H9 (cell line): ENCODE results near the gene TNRC6C. TPM values are rescaled to one million over a fixed set of nuclear protein-coding genes. Genes with fewer than 3 reads are reported as not detected.

Source experiments
- DNase-seq: peaks from one replicate; pipeline ENCODE4 v3.0.0-alpha.2; 2017
- H2AFZ ChIP-seq: one replicate; pipeline ENCODE4 v1.6.1; 2013; ENCODE audit warnings: mild to moderate bottlenecking, low read length, control low read depth, moderate library complexity
- H2AK5ac ChIP-seq: 2 replicates; pipeline ENCODE4 v1.6.1; 2013; ENCODE audit warnings: low read length, control low read depth, mixed read lengths; ENCODE audit not compliant: insufficient read length
- H2BK120ac ChIP-seq: one replicate; pipeline ENCODE4 v1.6.1; 2013; ENCODE audit warnings: low read depth, mild to moderate bottlenecking, low read length, control low read depth, inconsistent platforms; ENCODE audit not compliant: poor library complexity, severe bottlenecking
- H2BK12ac ChIP-seq: 2 replicates; pipeline ENCODE4 v1.6.1; 2013; ENCODE audit warnings: low read length, control low read depth, mixed read lengths, low read depth; ENCODE audit not compliant: insufficient read length
- H2BK15ac ChIP-seq: 2 replicates; pipeline ENCODE4 v1.6.1; 2013; ENCODE audit warnings: low read depth, low read length, control low read depth
- H2BK20ac ChIP-seq: one replicate; pipeline ENCODE4 v1.6.1; 2013; ENCODE audit warnings: low read depth, mild to moderate bottlenecking, low read length, control low read depth, inconsistent platforms; ENCODE audit not compliant: poor library complexity, severe bottlenecking
- H2BK5ac ChIP-seq: 2 replicates; pipeline ENCODE4 v1.6.1; 2013; ENCODE audit warnings: low read length, control low read depth, mixed read lengths; ENCODE audit not compliant: insufficient read length
- H3K14ac ChIP-seq: 2 replicates; pipeline ENCODE4 v1.6.1; 2013; ENCODE audit warnings: low read length, control low read depth; ENCODE audit not compliant: insufficient read depth
- H3K18ac ChIP-seq: 2 replicates; pipeline ENCODE4 v1.6.1; 2013; ENCODE audit warnings: low read depth, mild to moderate bottlenecking, mixed read lengths, low read length, control low read depth; ENCODE audit not compliant: insufficient read length
- H3K23ac ChIP-seq: 2 replicates; pipeline ENCODE4 v1.6.1; 2013; ENCODE audit warnings: low read length, control low read depth, mixed read lengths, low read depth; ENCODE audit not compliant: insufficient read length
- H3K23me2 ChIP-seq: 2 replicates; pipeline ENCODE4 v1.6.1; 2013; ENCODE audit warnings: low read depth, mild to moderate bottlenecking, mixed read lengths, low read length, control low read depth; ENCODE audit not compliant: insufficient read length, poor library complexity, severe bottlenecking
- H3K27ac ChIP-seq: 2 replicates; pipeline ENCODE4 v1.5.1; 2013; ENCODE audit warnings: low read length, control low read depth, mixed read lengths, low read depth; ENCODE audit not compliant: insufficient read length
- H3K27me3 ChIP-seq: 2 replicates; pipeline ENCODE4 v1.6.1; 2013; ENCODE audit warnings: low read length, control low read depth, inconsistent platforms; ENCODE audit not compliant: insufficient read depth
- H3K4ac ChIP-seq: 2 replicates; pipeline ENCODE4 v1.6.1; 2013; ENCODE audit warnings: low read depth, mild to moderate bottlenecking, control low read depth, inconsistent platforms, low read length, moderate library complexity
- H3K4me1 ChIP-seq: 2 replicates; pipeline ENCODE4 v1.6.1; 2013; ENCODE audit warnings: low read length, control low read depth, inconsistent platforms; ENCODE audit not compliant: insufficient read depth
- H3K4me2 ChIP-seq: 2 replicates; pipeline ENCODE4 v1.6.1; 2013; ENCODE audit warnings: low read length, control low read depth, mixed read lengths; ENCODE audit not compliant: insufficient read length, insufficient read depth
- H3K56ac ChIP-seq: 2 replicates; pipeline ENCODE4 v1.6.1; 2013; ENCODE audit warnings: low read depth, mild to moderate bottlenecking, mixed read lengths, low read length, control low read depth; ENCODE audit not compliant: insufficient read length
- H3K79me1 ChIP-seq: 2 replicates; pipeline ENCODE4 v1.6.1; 2013; ENCODE audit warnings: low read depth, mild to moderate bottlenecking, moderate library complexity, low read length, control low read depth, inconsistent platforms; ENCODE audit not compliant: insufficient read depth, poor library complexity, severe bottlenecking
- H3K79me2 ChIP-seq: 2 replicates; pipeline ENCODE4 v1.6.1; 2013; ENCODE audit warnings: low read length, control low read depth, inconsistent platforms; ENCODE audit not compliant: insufficient read depth
- H3K9ac ChIP-seq: 2 replicates; pipeline ENCODE4 v1.6.1; 2013; ENCODE audit warnings: low read length, control low read depth, mixed read lengths; ENCODE audit not compliant: insufficient read length; ENCODE audit errors: extremely low read depth
- H3K9me3 ChIP-seq: one replicate; pipeline ENCODE4 v1.6.1; 2013; ENCODE audit warnings: low read depth, low read length, inconsistent platforms; ENCODE audit not compliant: control insufficient read depth
- H3T11ph ChIP-seq: one replicate; pipeline ENCODE4 v1.6.1; 2013; ENCODE audit warnings: mild to moderate bottlenecking, low read length, control low read depth, inconsistent platforms
- H4K20me1 ChIP-seq: one replicate; pipeline ENCODE4 v1.6.1; 2013; ENCODE audit not compliant: control insufficient read depth, insufficient read length, insufficient read depth
- H4K5ac ChIP-seq: 2 replicates; pipeline ENCODE4 v1.6.1; 2013; ENCODE audit warnings: low read depth, mild to moderate bottlenecking, mixed read lengths, low read length, control low read depth; ENCODE audit not compliant: insufficient read length
- H4K8ac ChIP-seq: replicated peaks from 2 replicates; pipeline ENCODE4 v1.6.1; 2013; ENCODE audit warnings: low read length, control low read depth, mixed read lengths, low read depth; ENCODE audit not compliant: insufficient read length
- H4K91ac ChIP-seq: 2 replicates; pipeline ENCODE4 v1.6.1; 2013; ENCODE audit warnings: low read depth, mild to moderate bottlenecking, moderate library complexity, mixed read lengths, low read length, control low read depth; ENCODE audit not compliant: insufficient read length
- H3K27ac Mint-ChIP-seq, 3 experiments: 2 replicates in 2 of 3; 3 replicates in 1 of 3; pipeline ENCODE4 v1.8.0; 2020 to 2021; ENCODE audit warnings: mixed read lengths in 3 of 3, mild to moderate bottlenecking in 1 of 3, moderate library complexity in 1 of 3
- H3K27me3 Mint-ChIP-seq: 2 replicates; pipeline ENCODE4 v1.8.0; 2021; ENCODE audit warnings: low read depth, mild to moderate bottlenecking, moderate library complexity, mixed read lengths
- H3K36me3 Mint-ChIP-seq, 3 experiments: 2 replicates in 2 of 3; 3 replicates in 1 of 3; pipeline ENCODE4 v1.8.0; 2020 to 2021; ENCODE audit warnings: low read depth in 3 of 3, mixed read lengths in 3 of 3; ENCODE audit not compliant: insufficient read depth in 1 of 3
- H3K4me1 Mint-ChIP-seq, 2 experiments: 2 replicates each; pipeline ENCODE4 v1.8.0; 2020; ENCODE audit warnings: mixed read lengths in 2 of 2
- H3K4me3 Mint-ChIP-seq, 2 experiments: 2 replicates in 1 of 2; 3 replicates in 1 of 2; pipeline ENCODE4 v1.8.0; 2020 to 2021; ENCODE audit warnings: mild to moderate bottlenecking in 2 of 2, mixed read lengths in 2 of 2, moderate library complexity in 1 of 2
- H3K9me3 Mint-ChIP-seq, 2 experiments: 2 replicates in 1 of 2; 3 replicates in 1 of 2; pipeline ENCODE4 v1.8.0; 2020; ENCODE audit warnings: mild to moderate bottlenecking in 2 of 2, mixed read lengths in 2 of 2, moderate library complexity in 1 of 2
- CTCF ChIP-seq: fragments of 200-600 bp; sonication (generic); conservative IDR thresholded peaks from 3 replicates; pipeline ENCODE4 v1.8.0; 2021; ENCODE audit warnings: antibody characterized with exemption, mild to moderate bottlenecking
- WGBS: extraction: QIAGEN DNeasy Blood & Tissue Kit; methylation state at CpG from one replicate; pipeline ENCODE4 v1.1.7; 2013; ENCODE audit warnings: missing lambda C conversion rate, low lambda C conversion rate, mixed read lengths; ENCODE audit not compliant: insufficient read length; ENCODE audit errors: extremely low coverage; 5-methylcytosine and 5-hydroxymethylcytosine counted together
- total RNA-seq: library from RNA; stranded (reverse); gene quantifications from 2 replicates; pipeline ENCODE4 v1.2.1, GENCODE V29; 2021

Gene TNRC6C
- total RNA-seq, 1 experiment from 2014 or later, result 24.7 TPM

GRCh38 chr17:78118801-78119241, 160.3 kb downstream of the TNRC6C start:
- Histone ChIP-seq H3K4ac (no peak overlapping the region), H3K56ac (no peak overlapping the region), H2BK15ac (no peak overlapping the region), H4K8ac (no peak overlapping the region), H3K27ac (no peak overlapping the region), H4K91ac (no peak overlapping the region), H3K14ac (no peak overlapping the region), H2AFZ (no peak overlapping the region), H3K79me1 (no peaks in the 10 kb centered on the region), H2AK5ac (no peak overlapping the region), H4K20me1 (no peaks in the 10 kb centered on the region), H2BK20ac (no peak overlapping the region), H2BK5ac (no peak overlapping the region), H3K23ac (no peak overlapping the region), H3T11ph (no peak overlapping the region), H2BK12ac (no peak overlapping the region), H3K9ac (no peak overlapping the region), H3K79me2 (no peaks in the 10 kb centered on the region), H2BK120ac (no peak overlapping the region), H3K18ac (no peak overlapping the region), H3K23me2 (no peaks in the 10 kb centered on the region), H4K5ac (no peak overlapping the region), H3K9me3 (no peaks in the 10 kb centered on the region), H3K4me2 (no peak overlapping the region), H3K27me3 (no peaks in the 10 kb centered on the region), H3K4me1 (no peaks in the 10 kb centered on the region)
- TF ChIP-seq CTCF, result no peak
- no peaks in the 10 kb centered on the region for H3K27me3 Mint-ChIP-seq
- DNase-seq, result no peak
- no peak overlapping the region for H3K4me3 Mint-ChIP-seq
- H3K4me1 Mint-ChIP-seq, result no peaks in the 10 kb centered on the region
- H3K9me3 Mint-ChIP-seq, result no peaks in the 10 kb centered on the region
- WGBS, result no CpG with 5 or more reads among the region's 14 CpGs
- peaks cover 7 to 33% (median 19%) of the 10 kb centered on the region in 3 experiments for H3K36me3 Mint-ChIP-seq
- no peak overlapping the region for H3K27ac Mint-ChIP-seq
